GM23338 (cell line): ENCODE data around the gene CCDC61. TPM values are rescaled to one million over a fixed set of nuclear protein-coding genes. Genes with fewer than 3 reads are reported as not detected.

Experiments used
- CREB1 ChIP-seq: fragments of 250-450 bp; sonication (Bioruptor Pico); IDR thresholded peaks from 2 replicates; pipeline ENCODE4 v1.5.0; 2020; ENCODE audit warnings: low read depth, mild to moderate bottlenecking, moderate library complexity
- POLR2AphosphoS5 ChIP-seq: IDR thresholded peaks from 2 replicates; pipeline ENCODE4 v1.6.1; 2016; ENCODE audit warnings: antibody characterized with exemption, low read depth
- ZNF114 ChIP-seq: fragments of 250-450 bp; sonication (Bioruptor Pico); IDR thresholded peaks from 2 replicates; pipeline ENCODE4 v1.5.0; 2020; ENCODE audit warnings: mild to moderate bottlenecking, moderate library complexity
- ZNF331 ChIP-seq: fragments of 250-450 bp; sonication (Bioruptor Pico); IDR thresholded peaks from 2 replicates; pipeline ENCODE4 v1.5.0; 2020; ENCODE audit warnings: low read depth, mild to moderate bottlenecking, moderate library complexity
- polyA plus RNA-seq: library from polyadenylated mRNA; unstranded; fragments of >200 nt; fragmentation: Nextera tagmentation; extraction: Ambion mirVana; gene quantifications from 2 replicates; pipeline ENCODE4 v1.2.1, GENCODE V29; 2016
- total RNA-seq: library from RNA; depleted of rRNA; stranded (reverse); fragments of >200 nt; shearing (Covaris generic); gene quantifications from 2 replicates; pipeline ENCODE4 v1.2.3, GENCODE V29; 2014
- TF ChIP-seq, protein P1 (sequence below): fragments of 250-450 bp; sonication (Bioruptor Pico); IDR thresholded peaks from 2 replicates; pipeline ENCODE4 v1.5.0; 2020; ENCODE audit warnings: mild to moderate bottlenecking, moderate library complexity
- TF ChIP-seq, protein P2 (sequence below): IDR thresholded peaks from one replicate; pipeline ENCODE4 v1.6.1; 2018; ENCODE audit warnings: antibody characterized with exemption; ENCODE audit not compliant: unreplicated experiment

CCDC61 gene
- total and polyA plus RNA-seq, 2 experiments from 2014 or later = 9.8 to 22.4 TPM

DNA sequence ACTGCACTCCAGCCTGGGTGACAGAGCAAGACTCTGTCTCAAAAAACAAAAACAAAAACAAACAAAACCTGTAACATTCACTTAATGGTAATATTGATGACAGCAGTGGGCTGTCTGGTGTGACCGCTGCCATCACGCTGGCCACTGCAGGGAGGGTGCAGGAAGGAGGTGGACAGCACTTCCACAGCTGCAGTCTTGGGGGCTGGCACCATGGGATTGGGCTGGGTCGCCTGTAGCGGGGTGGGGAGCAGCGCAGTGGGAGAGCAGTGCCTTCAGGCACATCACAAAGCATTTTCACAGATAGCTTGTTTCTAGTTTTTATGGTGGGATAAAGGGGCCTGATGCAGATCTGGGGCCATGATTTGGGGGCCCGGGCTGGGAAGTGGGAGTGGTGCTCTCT is 40.3 kb downstream of the CCDC61 start (continued):
- TF ChIP-seq, protein P1, sequence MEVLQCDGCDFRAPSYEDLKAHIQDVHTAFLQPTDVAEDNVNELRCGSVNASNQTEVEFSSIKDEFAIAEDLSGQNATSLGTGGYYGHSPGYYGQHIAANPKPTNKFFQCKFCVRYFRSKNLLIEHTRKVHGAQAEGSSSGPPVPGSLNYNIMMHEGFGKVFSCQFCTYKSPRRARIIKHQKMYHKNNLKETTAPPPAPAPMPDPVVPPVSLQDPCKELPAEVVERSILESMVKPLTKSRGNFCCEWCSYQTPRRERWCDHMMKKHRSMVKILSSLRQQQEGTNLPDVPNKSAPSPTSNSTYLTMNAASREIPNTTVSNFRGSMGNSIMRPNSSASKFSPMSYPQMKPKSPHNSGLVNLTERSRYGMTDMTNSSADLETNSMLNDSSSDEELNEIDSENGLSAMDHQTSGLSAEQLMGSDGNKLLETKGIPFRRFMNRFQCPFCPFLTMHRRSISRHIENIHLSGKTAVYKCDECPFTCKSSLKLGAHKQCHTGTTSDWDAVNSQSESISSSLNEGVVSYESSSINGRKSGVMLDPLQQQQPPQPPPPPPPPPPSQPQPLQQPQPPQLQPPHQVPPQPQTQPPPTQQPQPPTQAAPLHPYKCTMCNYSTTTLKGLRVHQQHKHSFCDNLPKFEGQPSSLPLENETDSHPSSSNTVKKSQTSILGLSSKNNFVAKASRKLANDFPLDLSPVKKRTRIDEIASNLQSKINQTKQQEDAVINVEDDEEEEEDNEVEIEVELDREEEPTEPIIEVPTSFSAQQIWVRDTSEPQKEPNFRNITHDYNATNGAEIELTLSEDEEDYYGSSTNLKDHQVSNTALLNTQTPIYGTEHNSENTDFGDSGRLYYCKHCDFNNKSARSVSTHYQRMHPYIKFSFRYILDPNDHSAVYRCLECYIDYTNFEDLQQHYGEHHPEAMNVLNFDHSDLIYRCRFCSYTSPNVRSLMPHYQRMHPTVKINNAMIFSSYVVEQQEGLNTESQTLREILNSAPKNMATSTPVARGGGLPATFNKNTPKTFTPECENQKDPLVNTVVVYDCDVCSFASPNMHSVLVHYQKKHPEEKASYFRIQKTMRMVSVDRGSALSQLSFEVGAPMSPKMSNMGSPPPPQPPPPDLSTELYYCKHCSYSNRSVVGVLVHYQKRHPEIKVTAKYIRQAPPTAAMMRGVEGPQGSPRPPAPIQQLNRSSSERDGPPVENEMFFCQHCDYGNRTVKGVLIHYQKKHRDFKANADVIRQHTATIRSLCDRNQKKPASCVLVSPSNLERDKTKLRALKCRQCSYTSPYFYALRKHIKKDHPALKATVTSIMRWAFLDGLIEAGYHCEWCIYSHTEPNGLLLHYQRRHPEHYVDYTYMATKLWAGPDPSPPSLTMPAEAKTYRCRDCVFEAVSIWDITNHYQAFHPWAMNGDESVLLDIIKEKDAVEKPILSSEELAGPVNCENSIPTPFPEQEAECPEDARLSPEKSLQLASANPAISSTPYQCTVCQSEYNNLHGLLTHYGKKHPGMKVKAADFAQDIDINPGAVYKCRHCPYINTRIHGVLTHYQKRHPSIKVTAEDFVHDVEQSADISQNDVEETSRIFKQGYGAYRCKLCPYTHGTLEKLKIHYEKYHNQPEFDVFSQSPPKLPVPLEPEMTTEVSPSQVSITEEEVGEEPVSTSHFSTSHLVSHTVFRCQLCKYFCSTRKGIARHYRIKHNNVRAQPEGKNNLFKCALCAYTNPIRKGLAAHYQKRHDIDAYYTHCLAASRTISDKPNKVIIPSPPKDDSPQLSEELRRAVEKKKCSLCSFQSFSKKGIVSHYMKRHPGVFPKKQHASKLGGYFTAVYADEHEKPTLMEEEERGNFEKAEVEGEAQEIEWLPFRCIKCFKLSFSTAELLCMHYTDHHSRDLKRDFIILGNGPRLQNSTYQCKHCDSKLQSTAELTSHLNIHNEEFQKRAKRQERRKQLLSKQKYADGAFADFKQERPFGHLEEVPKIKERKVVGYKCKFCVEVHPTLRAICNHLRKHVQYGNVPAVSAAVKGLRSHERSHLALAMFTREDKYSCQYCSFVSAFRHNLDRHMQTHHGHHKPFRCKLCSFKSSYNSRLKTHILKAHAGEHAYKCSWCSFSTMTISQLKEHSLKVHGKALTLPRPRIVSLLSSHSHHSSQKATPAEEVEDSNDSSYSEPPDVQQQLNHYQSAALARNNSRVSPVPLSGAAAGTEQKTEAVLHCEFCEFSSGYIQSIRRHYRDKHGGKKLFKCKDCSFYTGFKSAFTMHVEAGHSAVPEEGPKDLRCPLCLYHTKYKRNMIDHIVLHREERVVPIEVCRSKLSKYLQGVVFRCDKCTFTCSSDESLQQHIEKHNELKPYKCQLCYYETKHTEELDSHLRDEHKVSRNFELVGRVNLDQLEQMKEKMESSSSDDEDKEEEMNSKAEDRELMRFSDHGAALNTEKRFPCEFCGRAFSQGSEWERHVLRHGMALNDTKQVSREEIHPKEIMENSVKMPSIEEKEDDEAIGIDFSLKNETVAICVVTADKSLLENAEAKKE (CRISPR knock-in tag) = no peak
- no peak for TF ChIP-seq CREB1 (CRISPR knock-in tag)
- TF ChIP-seq POLR2AphosphoS5 = no peak
- no peak for TF ChIP-seq ZNF114 (CRISPR knock-in tag)
- TF ChIP-seq ZNF331 (CRISPR knock-in tag) = no peak
- TF ChIP-seq, protein P2, sequence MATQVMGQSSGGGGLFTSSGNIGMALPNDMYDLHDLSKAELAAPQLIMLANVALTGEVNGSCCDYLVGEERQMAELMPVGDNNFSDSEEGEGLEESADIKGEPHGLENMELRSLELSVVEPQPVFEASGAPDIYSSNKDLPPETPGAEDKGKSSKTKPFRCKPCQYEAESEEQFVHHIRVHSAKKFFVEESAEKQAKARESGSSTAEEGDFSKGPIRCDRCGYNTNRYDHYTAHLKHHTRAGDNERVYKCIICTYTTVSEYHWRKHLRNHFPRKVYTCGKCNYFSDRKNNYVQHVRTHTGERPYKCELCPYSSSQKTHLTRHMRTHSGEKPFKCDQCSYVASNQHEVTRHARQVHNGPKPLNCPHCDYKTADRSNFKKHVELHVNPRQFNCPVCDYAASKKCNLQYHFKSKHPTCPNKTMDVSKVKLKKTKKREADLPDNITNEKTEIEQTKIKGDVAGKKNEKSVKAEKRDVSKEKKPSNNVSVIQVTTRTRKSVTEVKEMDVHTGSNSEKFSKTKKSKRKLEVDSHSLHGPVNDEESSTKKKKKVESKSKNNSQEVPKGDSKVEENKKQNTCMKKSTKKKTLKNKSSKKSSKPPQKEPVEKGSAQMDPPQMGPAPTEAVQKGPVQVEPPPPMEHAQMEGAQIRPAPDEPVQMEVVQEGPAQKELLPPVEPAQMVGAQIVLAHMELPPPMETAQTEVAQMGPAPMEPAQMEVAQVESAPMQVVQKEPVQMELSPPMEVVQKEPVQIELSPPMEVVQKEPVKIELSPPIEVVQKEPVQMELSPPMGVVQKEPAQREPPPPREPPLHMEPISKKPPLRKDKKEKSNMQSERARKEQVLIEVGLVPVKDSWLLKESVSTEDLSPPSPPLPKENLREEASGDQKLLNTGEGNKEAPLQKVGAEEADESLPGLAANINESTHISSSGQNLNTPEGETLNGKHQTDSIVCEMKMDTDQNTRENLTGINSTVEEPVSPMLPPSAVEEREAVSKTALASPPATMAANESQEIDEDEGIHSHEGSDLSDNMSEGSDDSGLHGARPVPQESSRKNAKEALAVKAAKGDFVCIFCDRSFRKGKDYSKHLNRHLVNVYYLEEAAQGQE = no peak
